ENCODE data around the gene ENOPH1. TPM values are rescaled to one million over a fixed set of nuclear protein-coding genes. Genes with fewer than 3 reads are reported as not detected.

Gene ENOPH1
- total RNA-seq, 2 experiments from 2014 or later: 78.9 to 83.5 TPM

DNA sequence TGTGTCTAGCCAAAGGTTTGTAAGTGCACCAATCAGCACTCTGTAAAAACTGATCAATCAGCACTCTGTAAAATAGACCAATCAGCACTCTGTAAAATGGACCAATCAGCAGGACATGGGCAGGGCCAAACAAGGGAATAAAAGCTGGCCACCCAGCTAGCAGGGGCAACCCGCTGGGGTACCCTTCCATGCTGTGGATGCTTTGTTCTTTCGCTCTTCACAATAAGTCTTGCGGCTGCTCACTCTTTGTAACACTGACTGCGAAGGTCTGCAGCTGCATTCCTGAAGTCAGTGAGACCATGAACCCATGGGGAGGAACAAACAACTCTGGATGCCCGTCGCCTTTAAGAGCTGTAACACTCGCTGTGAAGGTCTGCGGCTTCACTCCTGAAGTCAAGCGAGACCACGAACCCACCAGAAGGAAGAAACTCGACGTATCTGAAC is 14.4 kb upstream of the ENOPH1 start:
- no peak for TF ChIP-seq CTCF (IDR thresholded peaks at IDR 0.05)
- Mint-ChIP-seq H3K27me3 (peaks cover 12% of the 10 kb centered on the region), H3K4me3 (peak overlapping the region; percentile 7), H3K4me1 (ENCODE audit: low read depth) (peaks cover 4% of the 10 kb centered on the region), H3K9me3 (no peaks in the 10 kb centered on the region), H3K27ac (no peak overlapping the region), H3K36me3 (ENCODE audit: low read depth) (no peaks in the 10 kb centered on the region)
- DNase-seq: no peak
- ChIA-PET CTCF (interaction anchor here (1.0 to 2.4 kb wide), 2 partner anchors 13 to 56 kb away, joined by 3 to 12 read pairs; no protein-coding TSS in a partner anchor), POLR2A (interaction anchor here (0.6 to 2.3 kb wide), 2 partner anchors 12 to 37 kb away, joined by 3 to 12 read pairs; no protein-coding TSS in a partner anchor)
- intact Hi-C loops (cut with micrococcal nuclease): no loop called here
- no peak for ATAC-seq

GRCh38 chr4:82419451-82419850 is 10.9 kb upstream of the ENOPH1 start:
- ChIA-PET CTCF (interaction anchor here (1.4 to 2.1 kb wide), 2 partner anchors 10 to 59 kb away, joined by 7 read pairs; no protein-coding TSS in a partner anchor), POLR2A (interaction anchor here (1.9 kb wide), 1 partner anchor 9 kb away, joined by 10 read pairs; no protein-coding TSS in a partner anchor)
- intact Hi-C loops (cut with micrococcal nuclease): no loop called here
- H3K27me3 Mint-ChIP-seq: peaks cover 12% of the 10 kb centered on the region
- no peak overlapping the region for H3K27ac Mint-ChIP-seq
- peaks cover 23% of the 10 kb centered on the region for H3K36me3 Mint-ChIP-seq (ENCODE audit: low read depth)
- ATAC-seq (no peak), DNase-seq (no peak)
- H3K4me3 Mint-ChIP-seq: no peak overlapping the region
- H3K4me1 Mint-ChIP-seq (ENCODE audit: low read depth): peaks cover 21% of the 10 kb centered on the region
- no peak for TF ChIP-seq CTCF (IDR thresholded peaks at IDR 0.05)
- H3K9me3 Mint-ChIP-seq: no peaks in the 10 kb centered on the region

- peak; percentile 21 for DNase-seq
- CTCF ChIA-PET: interaction anchor here (1.5 kb wide), 1 partner anchor 56 kb away, joined by 4 read pairs; no protein-coding TSS in a partner anchor
- H3K9me3 Mint-ChIP-seq: no peaks in the 10 kb centered on the region
- H3K36me3 Mint-ChIP-seq (ENCODE audit: low read depth): peaks cover 48% of the 10 kb centered on the region
- peaks cover 41% of the 10 kb centered on the region for H3K4me1 Mint-ChIP-seq (ENCODE audit: low read depth)
- H3K27ac Mint-ChIP-seq: peak overlapping the region; percentile 38
- ATAC-seq: peak; percentile 24
- H3K27me3 Mint-ChIP-seq: peaks cover 3% of the 10 kb centered on the region
- intact Hi-C loops (cut with micrococcal nuclease): loop anchor here (2.0 to 10.0 kb wide), 2 partner anchors 47 to 473 kb away; partner anchors contain the start of gene SEC31A
- H3K4me3 Mint-ChIP-seq: no peak overlapping the region
- POLR2A ChIA-PET: interaction anchor here (0.6 to 4.6 kb wide), 21 partner anchors 8 to 88 kb away, joined by 3 to 51 read pairs (median 5); partner anchors contain the start of gene HNRNPD
- no peak for TF ChIP-seq CTCF (IDR thresholded peaks at IDR 0.05)
Measured at GRCh38 chr4:82421796-82422560, 8.4 kb upstream of the ENOPH1 start.

DNA sequence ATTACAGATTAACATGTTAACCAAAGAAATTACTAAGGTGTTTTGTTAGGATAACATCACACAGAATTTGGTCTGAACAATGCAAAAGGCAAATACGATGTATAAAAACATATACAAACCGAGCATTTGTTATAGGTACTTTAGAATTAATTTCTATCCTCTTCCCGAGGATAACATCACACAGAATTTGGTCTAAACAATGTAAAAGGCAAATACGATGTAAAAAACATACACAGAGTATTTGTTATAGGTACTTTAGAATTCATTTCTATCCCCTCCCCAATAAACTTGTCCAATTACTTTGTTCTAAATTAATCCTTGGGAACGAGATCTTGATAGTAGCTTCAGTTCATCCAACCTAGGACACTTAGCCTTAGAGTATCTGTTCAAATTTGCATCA is 7.8 kb upstream of the ENOPH1 start:
- CTCF ChIA-PET: interaction anchor here (1.5 kb wide), 1 partner anchor 57 kb away, joined by 4 read pairs; no protein-coding TSS in a partner anchor
- no peaks in the 10 kb centered on the region for H3K27me3 Mint-ChIP-seq
- no peaks in the 10 kb centered on the region for H3K9me3 Mint-ChIP-seq
- DNase-seq (no peak), ATAC-seq (no peak)
- POLR2A ChIA-PET: interaction anchor here (0.7 to 4.6 kb wide), 17 partner anchors 9 to 70 kb away, joined by 3 to 51 read pairs (median 5); partner anchors contain the start of gene HNRNPD
- TF ChIP-seq CTCF (IDR thresholded peaks at IDR 0.05): no peak
- no peak overlapping the region for H3K4me3 Mint-ChIP-seq
- intact Hi-C loops (cut with micrococcal nuclease): loop anchor here (2.0 to 10.0 kb wide), 2 partner anchors 48 to 472 kb away; partner anchors contain the start of gene SEC31A
- peaks cover 44% of the 10 kb centered on the region for H3K4me1 Mint-ChIP-seq (ENCODE audit: low read depth)
- H3K36me3 Mint-ChIP-seq (ENCODE audit: low read depth): peaks cover 54% of the 10 kb centered on the region
- H3K27ac Mint-ChIP-seq: peak overlapping the region; percentile 38
